GM12874 (cell line): ENCODE measurements around the gene MPST.

Experiments used
- CTCF ChIP-seq: IDR thresholded peaks from 2 replicates; pipeline ENCODE4 v1.5.1; 2011; ENCODE audit warnings: low read depth, mild to moderate bottlenecking, control low read depth, low read length, moderate library complexity; ENCODE audit not compliant: insufficient read depth

Gene MPST

DNA sequence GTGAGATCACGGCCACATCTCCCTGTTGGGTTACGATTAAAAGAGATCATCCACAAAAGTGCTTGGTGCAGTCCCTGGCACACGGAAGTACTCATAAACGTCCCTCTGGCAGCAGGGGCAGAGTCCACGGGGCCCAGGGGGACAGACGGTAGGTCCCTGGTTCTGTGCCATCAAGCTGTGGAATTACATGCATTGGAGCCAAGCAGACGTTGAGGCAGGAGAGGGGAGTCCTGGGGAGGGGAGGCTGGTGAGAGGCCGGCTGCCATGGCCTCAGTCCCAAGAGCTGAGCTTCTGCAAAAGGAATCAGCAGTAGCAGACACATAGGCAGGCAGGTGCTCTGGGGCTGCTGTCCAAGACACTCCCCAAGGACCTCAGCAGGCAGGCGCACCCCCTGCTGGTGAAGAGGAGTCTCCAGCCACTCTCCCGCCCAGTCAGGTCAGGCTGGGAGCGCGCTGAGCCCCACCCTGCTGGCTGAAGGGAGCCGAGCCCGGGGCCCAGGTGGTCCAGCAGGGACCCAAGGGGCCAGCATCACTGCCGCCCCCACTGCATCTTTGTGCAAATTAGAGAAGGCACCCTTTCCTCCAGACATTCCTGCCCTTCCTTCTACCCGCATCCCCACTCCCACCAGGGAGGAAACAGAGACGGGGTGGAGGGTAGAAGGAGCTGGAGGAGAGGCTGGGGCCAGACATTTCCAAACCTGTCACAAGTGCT lies 24.4 kb downstream of the MPST start:
- peak; percentile 95 for TF ChIP-seq CTCF

DNA sequence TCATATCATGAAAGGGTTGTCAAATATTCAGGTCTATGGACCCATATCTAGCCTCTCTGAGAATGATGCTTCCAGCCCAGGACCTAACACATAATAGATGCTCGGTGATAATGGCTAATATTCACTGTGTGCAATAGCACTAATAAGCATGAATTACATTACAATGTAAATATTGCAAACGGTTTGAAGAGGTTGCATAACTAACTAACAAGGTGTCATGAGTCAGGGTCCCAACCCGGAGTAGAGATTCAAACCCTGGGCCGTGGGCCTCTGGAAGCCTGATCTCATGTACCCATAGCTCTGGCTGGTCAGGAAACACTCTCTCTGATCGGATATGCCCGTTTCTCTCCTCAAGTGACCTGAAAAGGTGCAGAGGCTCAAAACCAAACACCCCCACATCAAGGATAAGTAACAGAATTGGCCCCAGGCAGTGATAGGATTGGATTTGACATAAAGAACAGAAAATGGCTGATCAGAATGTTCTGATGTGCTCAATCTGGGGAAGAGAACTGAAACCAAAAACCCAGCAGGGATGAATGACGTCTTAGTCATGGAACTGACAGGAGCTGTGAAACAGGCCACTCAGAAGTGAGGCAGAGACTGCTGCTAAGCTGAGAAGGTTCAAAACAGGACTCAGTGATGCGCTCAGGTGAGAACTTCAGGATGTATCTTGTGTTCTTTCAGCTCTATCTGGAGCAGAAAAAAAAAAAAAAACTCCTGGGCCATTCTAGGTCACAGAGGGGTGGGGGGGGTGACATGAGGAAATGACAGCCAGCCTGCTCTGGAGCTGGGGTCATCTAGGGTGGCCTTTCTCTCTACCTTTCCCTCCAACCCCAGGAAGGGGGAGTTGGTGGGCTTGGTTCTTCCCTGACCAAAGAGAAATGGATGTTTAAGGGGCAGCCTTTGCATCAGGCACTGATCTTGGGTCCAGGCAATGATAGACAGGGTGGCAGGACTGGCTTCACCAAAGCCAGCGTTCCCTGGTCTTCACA lies 25.4 kb downstream of the MPST start:
- TF ChIP-seq CTCF, result no peak

DNA sequence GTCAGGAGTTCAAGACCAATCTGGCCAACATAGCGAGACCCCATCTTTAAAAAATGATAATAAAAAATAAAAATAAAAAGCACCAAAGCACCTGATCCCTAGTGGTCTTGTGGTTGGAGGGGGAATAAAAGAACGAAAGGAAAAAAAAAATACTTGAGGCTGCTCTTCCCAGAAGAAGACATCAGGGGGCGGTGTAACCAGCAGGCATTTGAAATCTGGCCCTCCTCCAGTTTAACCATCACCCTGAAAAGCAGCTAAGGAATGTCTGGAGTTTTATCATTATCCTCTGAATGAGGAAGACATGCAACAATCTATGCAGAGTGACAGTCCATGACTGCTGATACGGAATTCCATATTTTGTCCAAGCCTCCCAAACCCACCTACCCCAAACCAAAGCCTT lies 26.4 kb downstream of the MPST start:
- peak; percentile 46; the same call in 1 of the 2 replicates for TF ChIP-seq CTCF

GRCh38 chr22:37046589-37046988 lies 27.0 kb downstream of the MPST start:
- TF ChIP-seq CTCF, result no peak

GRCh38 chr22:37047006-37047405 lies 27.5 kb downstream of the MPST start:
- no peak for TF ChIP-seq CTCF

DNA sequence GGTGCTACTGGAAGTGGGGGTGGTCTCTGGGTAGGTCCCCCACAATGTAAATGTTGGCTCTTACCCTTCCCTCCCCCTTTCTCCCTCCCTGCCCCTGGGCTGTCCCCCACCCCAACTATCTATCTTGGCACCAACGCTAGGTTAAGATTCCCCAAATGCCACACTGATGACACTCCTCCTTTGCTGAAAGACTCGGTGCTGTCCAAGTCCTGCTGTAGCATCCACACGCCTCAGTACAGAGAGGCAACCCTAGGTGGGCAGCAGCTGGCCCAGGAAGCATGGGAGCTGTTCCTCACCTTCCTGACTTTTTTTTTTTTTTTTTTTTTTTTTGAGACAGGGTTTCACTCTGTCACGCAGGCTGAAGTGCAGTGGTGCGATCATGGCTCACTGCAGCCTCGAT lies 28.6 kb downstream of the MPST start:
- TF ChIP-seq CTCF, result no peak

- no peak for TF ChIP-seq CTCF
Observed at GRCh38 chr22:37049224-37049623, 29.7 kb downstream of the MPST start.
